Right lobe of liver (tissue), 6 donors: ENCODE data around the gene GMDS. TPM values are rescaled to one million over a fixed set of nuclear protein-coding genes. Genes with fewer than 3 reads are reported as not detected.
"Not testable (repeated sequence)": the region's sequence is repeated elsewhere in the genome, so short reads cannot be mapped to it uniquely, and the experiment has no call there.

Experiments
- ATAC-seq, 4 donors: fragments of 200-7000 bp; cut with Tn5 transposase; one replicate each; pipeline ENCODE4 v1.9.1; 2020; ENCODE audit warnings: mild to moderate bottlenecking in 4 of 4, moderate library complexity in 4 of 4
- DNase-seq, 3 donors: peaks; one replicate each; pipeline ENCODE4 v3.0.0-alpha.2; 2020
- H3K27ac ChIP-seq, 3 donors: fragments of 200-600 bp; one replicate each; pipeline ENCODE4 v1.8.0; 2022
- H3K27me3 ChIP-seq, 2 donors: fragments of 200-600 bp; one replicate each; pipeline ENCODE4 v1.8.0; 2022
- H3K36me3 ChIP-seq, 4 donors: fragments of 200-600 bp; sonication (generic) in 1 of 4; one replicate each; pipeline versions ENCODE4 v1.5.1 to v1.8.0; 2017 to 2022; ENCODE audit warnings: control low read depth in 1 of 4
- H3K4me1 ChIP-seq, 4 donors: fragments of 200-600 bp; sonication (generic) in 1 of 4; one replicate each; pipeline versions ENCODE4 v1.5.1 to v1.8.0; 2017 to 2022; ENCODE audit warnings: control low read depth in 1 of 4
- H3K4me3 ChIP-seq, 3 donors: fragments of 200-600 bp; one replicate each; pipeline ENCODE4 v1.8.0; 2022
- H3K9me3 ChIP-seq, 4 donors: fragments of 200-600 bp; sonication (generic) in 1 of 4; one replicate each; pipeline versions ENCODE4 v1.5.1 to v1.8.0; 2017 to 2022; ENCODE audit warnings: control low read depth in 1 of 4
- POLR2A ChIP-seq: fragments of 450-650 bp; IDR thresholded peaks from one replicate; pipeline ENCODE4 v1.6.1; 2017; ENCODE audit warnings: antibody characterized with exemption, mild to moderate bottlenecking
- WGBS: methylation state at CpG from one replicate; pipeline ENCODE4 v1.1.6; 2018; ENCODE audit warnings: low coverage, low lambda C conversion rate; ENCODE audit not compliant: insufficient coverage; ENCODE audit errors: missing lambda C conversion rate; 5-methylcytosine and 5-hydroxymethylcytosine counted together
- intact Hi-C, 2 donors: fragments of 100-400 bp; cut with DNase I; formaldehyde crosslinking; loops; one replicate each; pipeline versions ENCODE4 v1.11.2 to v1.14.1; 2022
- total RNA-seq, 6 experiments: library from RNA; depleted of rRNA in 2 of 6; stranded (reverse); fragments of >200 nt in 2 of 6; fragmentation: NEBNext Ultra II Directional in 3 of 6; extraction: Animal tissue kit (Norgen Biotek cat#: 25700) in 3 of 6; gene quantifications; one replicate each; pipeline versions ENCODE4 v1.1.0 to v1.2.4, GENCODE V29; 2016 to 2023
- TF ChIP-seq, protein P1 (sequence below), 4 donors: fragments of 200-600 bp in 3 of 4; fragments of 450-650 bp in 1 of 4; IDR thresholded peaks; one replicate each; pipeline versions ENCODE4 v1.5.1 to v1.8.0; 2016 to 2022; ENCODE audit warnings: antibody characterized with exemption in 4 of 4, mild to moderate bottlenecking in 2 of 4
- donor health status: DM: no; HTN: yes; CAD: no.
- donor health status: DM: no; HTN: no; CAD: no.
- donor health status: DM: no; HTN: no; CAD: no.
- donor health status: DM: no; HTN: yes; CAD: no.
- donor health status: DM: no; HTN: yes; CAD: no.

GMDS gene
- total RNA-seq, 6 experiments from 2014 or later = 15.9 to 34.4 (median 23.4) TPM

DNA sequence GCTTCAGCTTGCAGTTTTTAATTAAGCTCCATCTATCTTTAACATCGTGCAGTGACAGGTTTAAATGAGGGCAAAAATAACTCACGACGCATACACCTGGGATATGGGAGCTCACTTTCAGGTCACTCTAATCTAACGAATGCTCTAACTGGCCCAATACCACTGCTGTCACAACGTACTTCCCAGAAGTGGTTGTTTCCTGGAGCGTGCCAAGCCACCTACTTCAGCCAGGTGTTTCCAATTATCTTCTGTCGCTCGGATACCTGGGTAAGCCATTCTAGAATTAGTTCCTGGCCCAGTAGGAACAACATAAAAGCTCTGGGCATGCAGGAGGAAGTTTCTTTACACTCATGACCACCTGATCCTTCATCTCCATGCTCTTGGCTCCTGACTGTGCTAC is 488.3 kb downstream of the GMDS start:
- Histone ChIP-seq H3K36me3 (no peaks in the 10 kb centered on the region), H3K4me3 (no peak overlapping the region), H3K9me3 (no peaks in the 10 kb centered on the region), H3K27ac (no peak overlapping the region), H3K4me1 (no peaks in the 10 kb centered on the region), H3K27me3 (no peaks in the 10 kb centered on the region)
- WGBS = 82% methylated on average over 7 of the region's 8 CpGs
- no peak for TF ChIP-seq POLR2A
- TF ChIP-seq, protein P1, sequence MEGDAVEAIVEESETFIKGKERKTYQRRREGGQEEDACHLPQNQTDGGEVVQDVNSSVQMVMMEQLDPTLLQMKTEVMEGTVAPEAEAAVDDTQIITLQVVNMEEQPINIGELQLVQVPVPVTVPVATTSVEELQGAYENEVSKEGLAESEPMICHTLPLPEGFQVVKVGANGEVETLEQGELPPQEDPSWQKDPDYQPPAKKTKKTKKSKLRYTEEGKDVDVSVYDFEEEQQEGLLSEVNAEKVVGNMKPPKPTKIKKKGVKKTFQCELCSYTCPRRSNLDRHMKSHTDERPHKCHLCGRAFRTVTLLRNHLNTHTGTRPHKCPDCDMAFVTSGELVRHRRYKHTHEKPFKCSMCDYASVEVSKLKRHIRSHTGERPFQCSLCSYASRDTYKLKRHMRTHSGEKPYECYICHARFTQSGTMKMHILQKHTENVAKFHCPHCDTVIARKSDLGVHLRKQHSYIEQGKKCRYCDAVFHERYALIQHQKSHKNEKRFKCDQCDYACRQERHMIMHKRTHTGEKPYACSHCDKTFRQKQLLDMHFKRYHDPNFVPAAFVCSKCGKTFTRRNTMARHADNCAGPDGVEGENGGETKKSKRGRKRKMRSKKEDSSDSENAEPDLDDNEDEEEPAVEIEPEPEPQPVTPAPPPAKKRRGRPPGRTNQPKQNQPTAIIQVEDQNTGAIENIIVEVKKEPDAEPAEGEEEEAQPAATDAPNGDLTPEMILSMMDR (IDR thresholded peaks at IDR 0.05) = no peak
- DNase-seq (no peak), ATAC-seq (no peak)
- intact Hi-C loops = no loop called here

DNA sequence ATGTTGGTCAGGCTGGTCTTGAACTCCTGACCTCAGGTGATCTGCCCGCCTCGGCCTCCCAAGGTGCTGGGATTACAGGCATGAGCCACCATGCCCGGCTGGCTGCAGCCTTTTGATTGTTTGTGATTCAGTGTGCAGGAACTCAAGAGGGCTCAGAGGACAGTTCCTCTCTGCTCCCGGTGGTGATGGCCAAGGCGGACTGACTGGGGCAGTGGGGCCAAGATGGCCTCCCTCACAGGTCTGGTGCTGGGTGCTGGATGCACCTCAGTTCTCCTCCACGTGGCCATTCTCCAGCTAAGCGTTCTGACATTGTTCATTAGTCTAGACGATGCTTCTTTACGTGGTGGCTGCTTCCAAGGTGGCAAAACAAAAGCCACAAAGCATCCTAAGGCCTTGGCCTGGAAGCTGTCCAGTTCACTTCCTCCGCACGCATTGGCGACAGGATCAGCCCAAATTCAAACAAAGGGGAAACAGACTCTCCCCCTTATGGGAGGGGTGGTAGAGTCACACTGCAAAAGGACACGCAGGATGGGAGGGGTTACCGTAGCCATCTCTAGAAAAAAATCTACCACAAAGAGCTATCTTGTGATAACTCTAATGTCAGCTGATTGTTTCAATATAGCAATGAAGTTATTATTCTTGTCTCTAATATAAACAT is 488.8 kb downstream of the GMDS start:
- H3K36me3 ChIP-seq = no peaks in the 10 kb centered on the region
- intact Hi-C loops = no loop called here
- ATAC-seq (no peak), DNase-seq (no peak)
- no peaks in the 10 kb centered on the region for H3K27me3 ChIP-seq
- no peak for TF ChIP-seq POLR2A
- TF ChIP-seq, protein P1 (IDR thresholded peaks at IDR 0.05) = no peak
- H3K27ac ChIP-seq = no peak overlapping the region
- no peak overlapping the region for H3K4me3 ChIP-seq
- 83% methylated on average over 12 of the region's 14 CpGs for WGBS
- H3K4me1 ChIP-seq = no peaks in the 10 kb centered on the region
- no peaks in the 10 kb centered on the region for H3K9me3 ChIP-seq

DNA sequence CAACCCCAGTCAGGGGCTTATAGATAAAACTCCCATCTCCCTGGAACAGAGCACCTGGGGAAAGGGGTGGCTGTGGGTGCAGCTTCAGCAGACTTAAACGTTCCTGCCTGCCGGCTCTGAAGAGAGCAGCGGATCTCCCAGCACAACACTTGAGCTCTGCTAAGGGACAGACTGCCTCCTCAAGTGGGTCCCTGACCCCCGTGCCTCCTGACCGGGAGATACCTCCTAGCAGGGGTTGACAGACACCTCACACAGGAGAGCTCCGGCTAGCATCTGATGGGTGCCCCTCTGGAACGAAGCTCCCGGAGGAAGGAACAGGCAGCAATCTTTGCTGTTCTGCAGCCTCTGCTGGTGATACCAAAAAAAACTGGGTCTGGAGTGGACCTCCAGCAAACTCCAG is 494.3 kb downstream of the GMDS start:
- H3K9me3 ChIP-seq, H3K36me3 ChIP-seq, DNase-seq, H3K27ac ChIP-seq, ATAC-seq, H3K4me3 ChIP-seq, intact Hi-C loops, H3K4me1 ChIP-seq, H3K27me3 ChIP-seq: not testable (repeated sequence)
- WGBS = no CpG with 5 or more reads among the region's 8 CpGs

DNA sequence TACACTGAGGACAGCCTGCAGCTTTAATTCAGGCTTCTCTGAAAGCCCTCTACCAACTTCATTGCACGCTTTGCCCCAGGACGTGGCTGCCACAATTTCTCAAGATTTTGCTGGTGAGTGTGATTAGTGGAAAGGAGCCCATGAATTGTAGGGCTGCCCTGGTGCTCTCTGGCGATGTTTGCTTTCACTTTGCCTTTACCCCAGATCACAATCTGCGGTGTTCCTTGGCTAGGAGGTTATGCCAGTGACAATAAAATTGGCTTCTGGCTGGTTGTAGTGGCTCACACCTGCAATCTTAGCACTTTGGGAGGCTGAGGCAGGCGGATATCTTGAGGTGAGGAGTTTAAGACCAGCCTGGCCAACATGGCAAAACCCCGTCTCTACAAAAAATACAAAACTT is 496.4 kb downstream of the GMDS start:
- Histone ChIP-seq H3K36me3 (no peaks in the 10 kb centered on the region), H3K27ac (no peak overlapping the region), H3K4me3 (no peak overlapping the region), H3K4me1 (no peaks in the 10 kb centered on the region), H3K27me3 (no peaks in the 10 kb centered on the region), H3K9me3 (no peaks in the 10 kb centered on the region)
- intact Hi-C loops = no loop called here
- ATAC-seq (peak in 2 of 4 donors; percentile 42 to 50), DNase-seq (no peak)
- 71% methylated on average over 5 of the region's 6 CpGs for WGBS
- TF ChIP-seq POLR2A = no peak
- TF ChIP-seq, protein P1 (IDR thresholded peaks at IDR 0.05) = no peak

DNA sequence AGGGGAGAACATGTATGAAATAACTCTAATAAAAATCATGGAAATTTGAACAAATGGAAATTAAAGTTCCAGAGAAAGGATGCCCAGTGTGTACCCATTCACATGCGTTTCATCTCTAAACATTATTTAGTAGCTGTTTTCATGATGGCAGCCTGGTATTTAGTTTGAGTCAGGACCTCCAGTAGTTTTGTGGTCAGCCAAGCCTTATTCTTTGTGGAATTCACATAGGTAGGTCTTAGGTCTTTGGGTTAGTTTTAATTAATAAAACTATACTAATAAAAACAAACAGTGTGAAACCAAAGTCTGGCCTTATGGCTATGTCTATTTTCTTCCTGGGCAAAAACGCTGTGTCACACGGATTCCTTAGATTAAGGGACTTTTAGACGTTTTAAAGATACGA is 497.9 kb downstream of the GMDS start:
- intact Hi-C loops = no loop called here
- TF ChIP-seq, protein P1 (IDR thresholded peaks at IDR 0.05) = no peak
- TF ChIP-seq POLR2A = no peak
- Histone ChIP-seq H3K4me1 (no peaks in the 10 kb centered on the region), H3K36me3 (no peaks in the 10 kb centered on the region), H3K9me3 (no peaks in the 10 kb centered on the region), H3K27ac (no peak overlapping the region), H3K4me3 (no peak overlapping the region), H3K27me3 (no peaks in the 10 kb centered on the region)
- 92% methylated on average over 5 of the region's 5 CpGs for WGBS
- DNase-seq = no peak
- no peak for ATAC-seq
